HCT116 (cell line): Measurements from ENCODE around the gene OR52B2. TPM values are rescaled to one million over a fixed set of nuclear protein-coding genes. Genes with fewer than 3 reads are reported as not detected.

Experiments used
- ATAC-seq: fragments of 200-7000 bp; cut with Tn5 transposase; 2 replicates; pipeline ENCODE4 v1.9.1; 2020; ENCODE audit warnings: mild to moderate bottlenecking, moderate library complexity
- BruUV-seq: library from RNA; stranded (reverse); fragments of 400-500 nt; replicated peaks from 2 replicates; lab custom pipeline; 2021; lab: Mats Ljungman, UMichigan
- CTCF ChIA-PET: fragments of 300-600 bp; sonication (Branson Sonifier 250); formaldehyde crosslinking; loops from one replicate; lab custom pipeline; 2021; ENCODE audit warnings: antibody characterized with exemption; lab: Charles Lee
- POLR2A ChIA-PET: fragments of 300-600, 350-600 bp; sonication (Branson Sonifier 250); formaldehyde crosslinking; loops from one replicate; lab custom pipeline; 2021; ENCODE audit warnings: antibody characterized with exemption; lab: Charles Lee
- RAD21 ChIA-PET, 2 experiments: fragments of 300-600 bp; sonication (Branson Sonifier 250); formaldehyde crosslinking; loops; one replicate each; lab custom pipeline; 2023; ENCODE audit warnings: low total read pairs in 2 of 2; ENCODE audit not compliant: uncharacterized antibody in 2 of 2, unreplicated experiment in 2 of 2, low non-redundant PET in 1 of 2; lab: Charles Lee
- DNase-seq: peaks from one replicate; pipeline ENCODE4 v3.0.0-alpha.2; 2010; ENCODE audit warnings: low read depth, low spot score
- H2AFZ ChIP-seq: fragments of 200-600 bp; shearing (Covaris generic), sonication (generic); 2 replicates; pipeline ENCODE4 v1.6.1; 2017; ENCODE audit warnings: low read depth, mixed run types, mixed read lengths, antibody characterized with exemption, low read length; ENCODE audit not compliant: poor library complexity, severe bottlenecking
- H3K27ac ChIP-seq: 2 replicates; pipeline ENCODE4 v1.5.1; 2012; ENCODE audit warnings: low read depth, low read length
- H3K27me3 ChIP-seq: fragments of 200-600 bp; sonication (generic); 2 replicates; pipeline ENCODE4 v1.6.1; 2016; ENCODE audit warnings: mixed run types, low read length, mixed read lengths; ENCODE audit not compliant: insufficient read depth
- H3K36me3 ChIP-seq, 2 experiments: fragments of 200-500 bp in 1 of 2; fragments of 200-600 bp in 1 of 2; sonication (Bioruptor generic) in 1 of 2; sonication (generic) in 1 of 2; 2 replicates each; pipeline versions ENCODE4 v1.5.1 to v1.6.1; 2014 to 2016; ENCODE audit warnings: low read length in 2 of 2, inconsistent platforms in 1 of 2, mixed read lengths in 1 of 2, mixed run types in 1 of 2; ENCODE audit not compliant: insufficient read depth in 2 of 2, control insufficient read depth in 1 of 2
- H3K4me1 ChIP-seq, 2 experiments: fragments of 200-600 bp in 1 of 2; sonication (generic) in 1 of 2; 2 replicates each; pipeline versions ENCODE4 v1.5.1 to v1.6.1; 2012 to 2017; ENCODE audit warnings: low read length in 2 of 2, inconsistent platforms in 1 of 2, mild to moderate bottlenecking in 1 of 2, mixed read lengths in 1 of 2, mixed run types in 1 of 2, moderate library complexity in 1 of 2; ENCODE audit not compliant: insufficient read depth in 2 of 2, control insufficient read depth in 1 of 2
- H3K4me2 ChIP-seq: fragments of 200-600 bp; sonication (generic); 2 replicates; pipeline ENCODE4 v1.6.1; 2017; ENCODE audit warnings: mixed run types, low read length, mixed read lengths
- H3K4me3 ChIP-seq, 2 experiments: fragments of 200-600 bp in 1 of 2; sonication (generic) in 1 of 2; replicated peaks in 1 of 2; 2 replicates each; pipeline ENCODE4 v1.5.1; 2011 to 2016; ENCODE audit warnings: low read length in 2 of 2, control low read depth in 1 of 2, low read depth in 1 of 2, mild to moderate bottlenecking in 1 of 2, mixed read lengths in 1 of 2, mixed run types in 1 of 2
- H3K79me2 ChIP-seq: fragments of 200-600 bp; sonication (generic); 2 replicates; pipeline ENCODE4 v1.6.1; 2017; ENCODE audit warnings: mild to moderate bottlenecking, mixed run types, low read length, moderate library complexity, mixed read lengths; ENCODE audit not compliant: insufficient read depth
- H3K9ac ChIP-seq: fragments of 200-600 bp; sonication (generic); 2 replicates; pipeline ENCODE4 v1.6.1; 2016; ENCODE audit warnings: low read length, mixed read lengths
- H3K9me2 ChIP-seq: fragments of 200-600 bp; sonication (generic), shearing (Covaris generic); 2 replicates; pipeline ENCODE4 v1.6.1; 2017; ENCODE audit warnings: mixed run types, mild to moderate bottlenecking, moderate library complexity; ENCODE audit not compliant: insufficient read depth
- H3K9me3 ChIP-seq, 2 experiments: fragments of 200-500 bp in 1 of 2; fragments of 200-600 bp in 1 of 2; sonication (Bioruptor generic) in 1 of 2; sonication (generic) in 1 of 2; 2 replicates each; pipeline ENCODE4 v1.6.1; 2014 to 2017; ENCODE audit warnings: low read length in 2 of 2, mixed read lengths in 2 of 2, inconsistent platforms in 1 of 2, low read depth in 1 of 2, mild to moderate bottlenecking in 1 of 2, mixed run types in 1 of 2, moderate library complexity in 1 of 2; ENCODE audit not compliant: control insufficient read depth in 1 of 2, insufficient read depth in 1 of 2
- H4K20me1 ChIP-seq: fragments of 200-600 bp; sonication (generic), shearing (Covaris generic); 2 replicates; pipeline ENCODE4 v1.6.1; 2017; ENCODE audit warnings: mixed run types, mild to moderate bottlenecking, moderate library complexity; ENCODE audit not compliant: insufficient read depth
- CBX3 ChIP-seq: IDR thresholded peaks from 2 replicates; pipeline ENCODE4 v1.6.1; 2012; ENCODE audit warnings: low read depth
- CEBPB ChIP-seq: IDR thresholded peaks from 2 replicates; pipeline ENCODE4 v1.6.1; 2012; ENCODE audit warnings: low read depth
- ELF1 ChIP-seq: IDR thresholded peaks from 2 replicates; pipeline ENCODE4 v1.6.1; 2012; ENCODE audit warnings: low read depth, borderline replicate concordance
- EZH2 ChIP-seq: fragments of 200-600 bp; sonication (generic); IDR thresholded peaks from 2 replicates; pipeline ENCODE4 v1.6.1; 2017; ENCODE audit warnings: antibody characterized with exemption, mixed run types
- JUND ChIP-seq: IDR thresholded peaks from 2 replicates; pipeline ENCODE4 v1.6.1; 2012
- RAD21 ChIP-seq: IDR thresholded peaks from 2 replicates; pipeline ENCODE4 v1.6.1; 2012; ENCODE audit warnings: low read depth, mild to moderate bottlenecking
- SIN3A ChIP-seq: IDR thresholded peaks from 2 replicates; pipeline ENCODE4 v1.6.1; 2012; ENCODE audit warnings: low read depth
- SP1 ChIP-seq: IDR thresholded peaks from 2 replicates; pipeline ENCODE4 v1.6.1; 2012; ENCODE audit warnings: low read depth
- SRF ChIP-seq: IDR thresholded peaks from 2 replicates; pipeline ENCODE4 v1.6.1; 2012; ENCODE audit warnings: low read depth
- TCF7L2 ChIP-seq: IDR thresholded peaks from 2 replicates; pipeline ENCODE4 v1.7.0; 2011; ENCODE audit warnings: borderline replicate concordance, inconsistent platforms; ENCODE audit not compliant: insufficient read depth, insufficient read length; ENCODE audit errors: extremely low read depth
- ZFX ChIP-seq: fragments of 450-650 bp; IDR thresholded peaks from 2 replicates; pipeline ENCODE4 v1.6.1; 2017
- ZNF274 ChIP-seq: fragments of 200-500 bp; sonication (Bioruptor generic); IDR thresholded peaks from 2 replicates; pipeline ENCODE4 v1.6.1; 2014; ENCODE audit warnings: mild to moderate bottlenecking, low read depth, low read length, inconsistent platforms
- intact Hi-C: fragments of 100-400 bp; cut with micrococcal nuclease; formaldehyde crosslinking; loops from 2 replicates; pipeline ENCODE4 v1.10.0; 2022
- total RNA-seq: library from RNA; stranded (reverse); gene quantifications from one replicate; pipeline ENCODE4 v1.2.1, GENCODE V29; 2021; ENCODE audit not compliant: unreplicated experiment
- TF ChIP-seq, protein P1 (sequence below): IDR thresholded peaks from 2 replicates; pipeline ENCODE4 v1.6.1; 2012; ENCODE audit warnings: low read depth
- TF ChIP-seq, protein P2 (sequence below): IDR thresholded peaks from 2 replicates; pipeline ENCODE4 v1.6.1; 2012

OR52B2 gene
- total RNA-seq, 1 experiment from 2014 or later, result not detected

DNA sequence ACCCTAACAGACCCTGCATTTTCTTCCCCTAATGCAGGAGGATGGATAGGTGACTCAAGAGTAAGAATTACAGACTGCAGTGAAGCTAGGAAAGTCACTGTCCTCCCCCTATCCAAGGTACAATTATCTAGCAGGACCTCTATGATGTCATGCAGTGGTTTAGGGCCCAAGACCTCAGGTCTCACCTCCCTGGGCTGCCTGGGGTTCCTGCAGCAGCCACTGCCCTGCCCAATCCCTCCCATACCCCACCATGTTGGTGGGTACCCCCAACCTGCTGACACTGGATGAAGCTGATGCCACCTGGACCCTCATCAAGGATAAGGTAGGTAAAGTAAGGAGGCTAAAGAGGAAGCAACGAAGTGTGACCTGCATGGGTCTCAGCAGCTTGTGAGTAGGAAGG is 35.2 kb upstream of the OR52B2 start, which contains the start of gene C11orf42:
Gene C11orf42 (plus strand): TSS at position 192 of the 400 bp plus-strand sequence. CDS start 59 bp downstream, at position 251.
- ChIA-PET RAD21 (no interaction called here), CTCF (no interaction called here), POLR2A (no interaction called here)
- Histone ChIP-seq H4K20me1 (no peaks in the 10 kb centered on the region), H3K27me3 (no peaks in the 10 kb centered on the region), H2AFZ (no peak within 1 kb of the TSS), H3K9me2 (no peaks in the 10 kb centered on the region), H3K9ac (no peak within 1 kb of the TSS), H3K27ac (no peak within 1 kb of the TSS), H3K4me3 (no peak within 1 kb of the TSS), H3K4me2 (no peak within 1 kb of the TSS), H3K36me3 (no peaks in the 10 kb centered on the region; a peak in 2 of 4 replicates), H3K9me3 (no peaks in the 10 kb centered on the region), H3K4me1 (no peaks in the 10 kb centered on the region), H3K79me2 (no peaks in the 10 kb centered on the region)
- ATAC-seq (no peak), DNase-seq (no peak)
- BruUV-seq, result no TSS peak
- intact Hi-C loops, result no loop called here
- TF ChIP-seq TCF7L2 (no peak), RAD21 (no peak), SRF (no peak), EZH2 (no peak), CBX3 (no peak), SIN3A (no peak), ZFX (no peak), JUND (no peak), ZNF274 (no peak), ELF1 (no peak), SP1 (no peak), CEBPB (no peak)
- TF ChIP-seq, protein P1, sequence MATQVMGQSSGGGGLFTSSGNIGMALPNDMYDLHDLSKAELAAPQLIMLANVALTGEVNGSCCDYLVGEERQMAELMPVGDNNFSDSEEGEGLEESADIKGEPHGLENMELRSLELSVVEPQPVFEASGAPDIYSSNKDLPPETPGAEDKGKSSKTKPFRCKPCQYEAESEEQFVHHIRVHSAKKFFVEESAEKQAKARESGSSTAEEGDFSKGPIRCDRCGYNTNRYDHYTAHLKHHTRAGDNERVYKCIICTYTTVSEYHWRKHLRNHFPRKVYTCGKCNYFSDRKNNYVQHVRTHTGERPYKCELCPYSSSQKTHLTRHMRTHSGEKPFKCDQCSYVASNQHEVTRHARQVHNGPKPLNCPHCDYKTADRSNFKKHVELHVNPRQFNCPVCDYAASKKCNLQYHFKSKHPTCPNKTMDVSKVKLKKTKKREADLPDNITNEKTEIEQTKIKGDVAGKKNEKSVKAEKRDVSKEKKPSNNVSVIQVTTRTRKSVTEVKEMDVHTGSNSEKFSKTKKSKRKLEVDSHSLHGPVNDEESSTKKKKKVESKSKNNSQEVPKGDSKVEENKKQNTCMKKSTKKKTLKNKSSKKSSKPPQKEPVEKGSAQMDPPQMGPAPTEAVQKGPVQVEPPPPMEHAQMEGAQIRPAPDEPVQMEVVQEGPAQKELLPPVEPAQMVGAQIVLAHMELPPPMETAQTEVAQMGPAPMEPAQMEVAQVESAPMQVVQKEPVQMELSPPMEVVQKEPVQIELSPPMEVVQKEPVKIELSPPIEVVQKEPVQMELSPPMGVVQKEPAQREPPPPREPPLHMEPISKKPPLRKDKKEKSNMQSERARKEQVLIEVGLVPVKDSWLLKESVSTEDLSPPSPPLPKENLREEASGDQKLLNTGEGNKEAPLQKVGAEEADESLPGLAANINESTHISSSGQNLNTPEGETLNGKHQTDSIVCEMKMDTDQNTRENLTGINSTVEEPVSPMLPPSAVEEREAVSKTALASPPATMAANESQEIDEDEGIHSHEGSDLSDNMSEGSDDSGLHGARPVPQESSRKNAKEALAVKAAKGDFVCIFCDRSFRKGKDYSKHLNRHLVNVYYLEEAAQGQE, result no peak
- TF ChIP-seq, protein P2, sequence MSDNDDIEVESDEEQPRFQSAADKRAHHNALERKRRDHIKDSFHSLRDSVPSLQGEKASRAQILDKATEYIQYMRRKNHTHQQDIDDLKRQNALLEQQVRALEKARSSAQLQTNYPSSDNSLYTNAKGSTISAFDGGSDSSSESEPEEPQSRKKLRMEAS, result no peak
